Measurements from ENCODE around the gene UBN2.

DNA sequence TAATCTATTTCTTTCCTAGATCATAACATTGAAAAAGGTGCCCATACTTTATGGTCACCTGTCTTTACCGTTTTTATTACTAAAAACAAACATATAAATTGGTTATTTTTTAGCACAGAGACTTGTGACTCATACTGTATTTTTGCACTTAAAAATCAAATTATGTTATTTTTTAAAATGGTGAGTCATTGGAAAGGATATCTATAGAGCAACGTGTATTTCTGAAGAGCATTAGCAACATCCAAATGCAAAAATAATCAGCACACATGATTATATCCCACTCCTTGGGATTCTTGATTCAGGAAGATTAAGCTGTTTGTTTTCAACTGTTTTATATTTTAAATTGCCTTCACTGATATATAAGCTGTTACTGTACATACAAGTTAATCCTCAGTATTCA is 69.4 kb downstream of the UBN2 start:
- TF ChIP-seq, protein P1, sequence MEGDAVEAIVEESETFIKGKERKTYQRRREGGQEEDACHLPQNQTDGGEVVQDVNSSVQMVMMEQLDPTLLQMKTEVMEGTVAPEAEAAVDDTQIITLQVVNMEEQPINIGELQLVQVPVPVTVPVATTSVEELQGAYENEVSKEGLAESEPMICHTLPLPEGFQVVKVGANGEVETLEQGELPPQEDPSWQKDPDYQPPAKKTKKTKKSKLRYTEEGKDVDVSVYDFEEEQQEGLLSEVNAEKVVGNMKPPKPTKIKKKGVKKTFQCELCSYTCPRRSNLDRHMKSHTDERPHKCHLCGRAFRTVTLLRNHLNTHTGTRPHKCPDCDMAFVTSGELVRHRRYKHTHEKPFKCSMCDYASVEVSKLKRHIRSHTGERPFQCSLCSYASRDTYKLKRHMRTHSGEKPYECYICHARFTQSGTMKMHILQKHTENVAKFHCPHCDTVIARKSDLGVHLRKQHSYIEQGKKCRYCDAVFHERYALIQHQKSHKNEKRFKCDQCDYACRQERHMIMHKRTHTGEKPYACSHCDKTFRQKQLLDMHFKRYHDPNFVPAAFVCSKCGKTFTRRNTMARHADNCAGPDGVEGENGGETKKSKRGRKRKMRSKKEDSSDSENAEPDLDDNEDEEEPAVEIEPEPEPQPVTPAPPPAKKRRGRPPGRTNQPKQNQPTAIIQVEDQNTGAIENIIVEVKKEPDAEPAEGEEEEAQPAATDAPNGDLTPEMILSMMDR (IDR thresholded peaks at IDR 0.05): no peak
- TF ChIP-seq POLR2A (IDR thresholded peaks at IDR 0.05): no peak

Measured in lower leg skin (tissue), 3 donors.